GM21786 (cell line): ENCODE measurements around the gene ITGB1.
"Not testable (repeated sequence)": the region's sequence is repeated elsewhere in the genome, so short reads cannot be mapped to it uniquely, and the experiment has no call there.

ENCODE experiments used
- ATAC-seq: cut with Tn5 transposase; IDR thresholded peaks from one replicate; pipeline ENCODE4 v1.9.1; 2021; ENCODE audit not compliant: unreplicated experiment

ITGB1 gene

GRCh38 chr10:32980558-32981468 lies 22.8 kb upstream of the ITGB1 start:
- peak; percentile 93 for ATAC-seq

- ATAC-seq = no peak
Measured at GRCh38 chr10:32980242-32980557, 22.2 kb upstream of the ITGB1 start.

- not testable (repeated sequence) for ATAC-seq
Measured at GRCh38 chr10:32979719-32980118, 21.7 kb upstream of the ITGB1 start.

GRCh38 chr10:32979041-32979440 lies 21.0 kb upstream of the ITGB1 start:
- no peak for ATAC-seq

- not testable (repeated sequence) for ATAC-seq
Measured at GRCh38 chr10:32977846-32978809, 20.1 kb upstream of the ITGB1 start.

GRCh38 chr10:32976338-32976737 lies 18.3 kb upstream of the ITGB1 start:
- ATAC-seq = no peak

GRCh38 chr10:32972929-32973328 lies 14.9 kb upstream of the ITGB1 start:
- no peak for ATAC-seq

GRCh38 chr10:32972460-32972859 lies 14.4 kb upstream of the ITGB1 start:
- ATAC-seq = no peak

- ATAC-seq = no peak
Measured at GRCh38 chr10:32971536-32972091, 13.6 kb upstream of the ITGB1 start.

GRCh38 chr10:32970910-32971309 lies 12.9 kb upstream of the ITGB1 start:
- no peak for ATAC-seq

GRCh38 chr10:32964270-32964669 lies 6.2 kb upstream of the ITGB1 start:
- ATAC-seq = no peak

- ATAC-seq = no peak
Measured at GRCh38 chr10:32963096-32963495, 5.1 kb upstream of the ITGB1 start.

GRCh38 chr10:32962521-32962920 lies 4.5 kb upstream of the ITGB1 start:
- no peak for ATAC-seq

GRCh38 chr10:32961895-32962369 lies 3.9 kb upstream of the ITGB1 start:
- ATAC-seq = no peak

- ATAC-seq = no peak
Measured at GRCh38 chr10:32961343-32961894, 3.4 kb upstream of the ITGB1 start.

- no peak for ATAC-seq
Measured at GRCh38 chr10:32960022-32960421, 2.0 kb upstream of the ITGB1 start.

- no peak for ATAC-seq
Measured at GRCh38 chr10:32959006-32959920, 1.2 kb upstream of the ITGB1 start.

- peak; percentile 24 for ATAC-seq
Measured at GRCh38 chr10:32957341-32958084, 517 bp downstream of the ITGB1 start.
